Measurements from ENCODE around the gene MOBP.
"Not testable (repeated sequence)": the region's sequence is repeated elsewhere in the genome, so short reads cannot be mapped to it uniquely, and the experiment has no call there.

The MOBP gene

DNA sequence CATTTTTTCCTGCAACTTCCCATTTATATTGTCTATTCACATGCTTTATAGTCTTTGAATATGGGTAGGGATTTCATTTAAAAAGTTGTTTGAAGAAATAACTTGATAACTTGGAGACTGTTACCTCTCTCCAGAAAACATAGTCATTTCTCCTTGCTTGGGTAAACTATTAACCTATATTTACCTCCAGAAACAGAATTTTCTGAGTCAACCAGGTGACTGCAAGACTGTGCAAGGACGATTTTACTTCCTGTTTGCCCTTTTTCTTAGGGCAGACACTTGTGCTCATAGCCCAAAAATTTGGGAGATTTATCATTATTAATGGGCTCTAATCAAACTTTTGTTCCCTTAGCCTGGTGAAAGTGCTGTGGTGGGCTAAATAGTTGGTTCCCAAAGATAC, 14.3 kb upstream of the MOBP start:
- DNase-seq, result no peak

DNA sequence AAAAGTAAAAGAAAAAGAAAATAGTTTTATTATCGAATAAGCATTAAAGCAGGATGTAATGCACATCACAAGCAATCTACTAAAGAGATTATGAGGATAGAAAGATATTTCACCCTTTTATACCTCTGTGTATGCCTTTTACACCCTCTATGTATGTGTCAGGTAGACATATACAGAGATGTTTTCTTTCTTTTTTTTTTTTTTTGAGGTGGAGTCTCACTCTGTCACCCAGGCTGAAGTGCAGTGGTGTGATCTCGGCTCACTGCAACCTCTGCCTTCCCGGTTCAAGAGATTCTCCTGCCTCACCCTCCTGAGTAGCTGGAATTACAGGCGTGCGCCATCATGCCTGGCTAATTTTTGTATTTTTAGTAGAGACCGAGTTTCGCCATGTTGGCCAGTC, 13.6 kb upstream of the MOBP start:
- DNase-seq, result not testable (repeated sequence)

DNA sequence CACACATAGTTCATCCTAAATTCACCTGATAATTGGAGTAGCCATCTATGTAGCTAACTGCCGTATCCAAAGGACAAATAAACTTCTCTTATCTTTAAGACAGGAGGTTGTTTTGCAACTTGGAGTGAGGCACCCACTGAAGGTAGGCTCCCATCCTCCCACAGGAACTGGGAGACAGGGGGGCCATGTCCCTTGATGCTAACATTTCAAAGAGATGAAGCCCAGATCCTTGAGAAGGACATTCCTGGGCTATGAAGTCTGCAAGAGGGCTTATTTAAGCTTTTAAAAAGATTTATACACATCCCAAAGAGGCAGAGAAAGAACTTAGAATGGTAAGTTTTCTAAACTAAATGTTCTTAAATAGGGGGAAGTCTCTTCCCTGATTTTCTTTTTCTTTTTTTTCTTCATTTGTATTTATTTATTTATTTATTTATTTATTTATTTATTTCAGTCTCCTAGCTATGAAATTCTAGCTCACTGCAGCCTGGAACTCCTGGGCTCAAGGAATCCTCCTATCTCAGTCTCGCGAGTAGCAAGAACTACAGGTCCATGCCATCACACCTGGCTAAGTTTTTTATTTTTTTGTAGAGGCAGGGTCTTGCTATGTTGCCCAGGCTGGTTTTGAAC, 12.8 kb upstream of the MOBP start:
- DNase-seq, result no peak

DNA sequence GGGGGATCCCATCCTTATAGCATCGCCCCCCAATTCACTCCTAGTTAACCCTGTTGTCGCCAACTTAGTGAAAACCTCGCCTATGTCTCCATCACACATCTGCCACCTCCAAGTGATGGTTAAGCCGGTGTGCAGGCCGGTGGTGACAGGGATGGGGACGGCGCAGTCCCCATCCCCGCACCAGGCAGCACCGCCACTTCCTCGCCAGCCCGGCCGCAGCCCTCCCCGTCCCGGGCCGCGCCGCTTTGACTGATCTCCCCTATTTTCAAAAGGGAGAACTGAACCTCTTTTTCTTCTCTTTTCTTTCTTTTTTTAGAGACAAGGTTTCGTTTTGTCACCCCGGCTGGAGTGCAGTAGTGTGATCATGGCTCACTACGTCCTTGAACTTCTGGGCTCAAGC, 11.3 kb upstream of the MOBP start:
- DNase-seq, result no peak

DNA sequence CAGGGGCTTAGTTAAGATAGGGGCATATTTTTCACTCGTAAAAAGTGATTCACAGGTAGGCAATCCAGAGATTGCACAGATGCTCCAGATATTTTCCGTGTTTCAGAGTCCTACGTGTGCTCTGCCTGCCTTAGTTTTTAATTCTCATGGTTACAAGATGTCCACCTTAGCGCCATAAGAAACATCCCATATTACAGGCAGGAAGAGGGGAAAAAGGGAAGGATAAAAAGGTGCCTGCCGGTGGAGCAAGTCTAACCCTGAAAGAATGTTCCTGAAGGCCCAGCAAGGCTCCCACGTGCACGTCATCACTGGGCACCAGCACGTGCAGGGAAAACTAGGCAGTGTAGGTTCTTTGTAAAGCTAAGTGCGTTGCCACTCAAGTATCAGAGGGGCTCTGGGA, 10.1 kb upstream of the MOBP start:
- no peak for DNase-seq

DNA sequence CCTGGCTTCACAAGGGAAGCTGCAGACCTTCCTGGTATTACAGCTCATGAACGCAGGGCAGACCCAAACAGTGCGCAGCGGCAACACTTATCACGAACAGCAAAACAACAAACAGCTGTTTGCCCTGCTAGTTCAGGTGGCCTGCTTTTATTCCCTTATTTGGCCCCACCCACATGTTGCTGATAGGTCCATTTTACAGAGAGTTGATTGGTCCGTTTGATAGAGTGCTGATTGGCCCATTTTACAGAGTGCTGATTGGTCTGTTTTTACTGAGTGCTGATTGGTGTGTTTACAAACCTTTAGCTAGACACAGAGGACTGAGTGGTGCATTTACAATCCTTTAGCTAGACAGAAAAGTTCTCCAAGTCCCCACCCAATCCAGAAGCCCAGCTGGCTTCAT, 8.9 kb upstream of the MOBP start:
- DNase-seq, result not testable (repeated sequence)

DNA sequence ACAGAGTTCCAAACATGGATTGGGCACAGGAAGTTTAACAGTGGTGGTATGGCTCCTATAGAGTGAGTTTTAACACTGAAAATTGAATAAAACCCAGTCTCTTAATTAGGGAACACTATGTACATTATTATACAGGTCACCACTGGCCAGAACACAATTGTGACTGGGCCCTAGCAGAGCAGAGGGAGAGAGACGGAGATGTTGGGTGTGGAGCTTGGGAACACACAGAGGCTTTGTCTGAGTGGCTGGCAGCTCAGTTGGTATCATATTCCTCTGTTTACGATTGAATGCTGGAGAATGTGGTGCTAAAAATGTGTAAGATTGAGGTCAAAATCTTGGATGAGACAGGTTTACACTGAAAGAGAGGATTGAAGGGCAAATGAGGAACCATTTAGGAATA, 6.8 kb upstream of the MOBP start:
- DNase-seq, result no peak

DNA sequence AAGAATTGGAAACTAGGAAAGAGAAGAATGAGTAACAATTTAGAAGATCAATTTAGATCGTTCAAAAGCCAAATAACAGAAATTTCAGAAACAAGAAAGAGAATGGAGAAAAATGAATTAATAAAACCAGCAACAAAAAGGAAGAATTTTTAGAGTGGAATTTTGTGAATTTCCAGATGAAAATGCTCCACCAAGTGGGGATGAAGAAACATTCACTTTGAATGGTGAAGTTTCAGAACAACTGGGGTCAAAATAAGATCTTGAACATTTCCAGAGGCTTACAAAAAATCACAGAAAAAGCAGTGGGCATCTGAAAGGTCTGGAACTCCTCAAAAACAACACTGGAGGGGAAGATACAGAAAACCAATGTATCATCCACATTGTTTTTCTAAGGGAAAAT, 4.2 kb upstream of the MOBP start:
- DNase-seq, result no peak

DNA sequence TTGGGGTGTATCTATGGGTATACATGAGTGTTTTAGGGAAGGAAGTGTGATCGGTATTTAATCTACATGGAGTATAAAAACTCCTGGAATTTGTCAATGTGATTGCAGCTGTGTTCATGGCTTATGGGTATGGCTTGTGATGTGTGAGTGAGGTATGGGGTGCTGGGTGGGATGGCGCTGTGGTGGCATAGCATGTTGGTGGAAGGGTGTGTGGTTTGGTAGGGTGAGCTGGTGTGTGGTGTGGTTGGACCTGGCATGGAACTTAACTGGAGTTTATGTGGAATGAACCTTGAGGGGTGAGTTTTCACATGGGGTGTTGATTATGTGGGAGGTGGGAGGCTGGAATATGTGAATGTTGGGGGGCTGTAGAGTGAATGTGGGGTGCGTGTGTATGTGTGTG, 492 bp upstream of the MOBP start:
- DNase-seq, result no peak

DNA sequence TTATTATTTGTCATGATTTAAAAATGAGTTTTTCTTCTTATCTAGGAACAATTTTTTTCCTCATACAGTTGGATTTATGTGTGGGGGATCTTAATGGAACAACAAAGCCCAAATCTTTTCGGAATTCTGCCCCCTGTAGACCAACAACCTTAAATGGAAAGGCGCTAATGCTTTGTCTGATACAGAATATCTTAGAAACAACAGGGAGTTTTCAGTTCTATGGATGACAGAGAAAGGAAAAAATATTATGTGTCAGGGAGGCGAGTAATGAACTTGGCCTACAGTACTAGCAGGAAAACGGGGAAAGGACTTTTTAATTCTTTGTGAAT, 592 bp downstream of the MOBP start:
- no peak for DNase-seq

DNA sequence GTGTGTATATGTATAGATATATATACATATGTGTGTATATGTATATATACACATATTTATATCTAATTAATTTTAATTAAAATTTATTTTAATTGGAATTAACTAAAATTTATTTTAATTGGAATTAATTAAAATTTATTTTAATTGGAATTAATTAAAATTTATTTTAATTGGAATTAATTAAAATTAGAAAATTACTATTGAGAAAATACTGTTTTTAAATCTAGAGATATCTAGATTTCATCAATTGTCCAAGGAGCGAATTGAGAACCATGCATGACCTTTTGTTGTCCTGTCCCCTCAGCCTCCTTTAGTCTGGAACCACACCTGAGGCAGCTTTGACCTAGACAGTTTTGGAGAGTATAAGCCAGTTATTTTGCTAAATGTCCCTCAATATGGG, 1.8 kb downstream of the MOBP start:
- DNase-seq, result no peak

DNA sequence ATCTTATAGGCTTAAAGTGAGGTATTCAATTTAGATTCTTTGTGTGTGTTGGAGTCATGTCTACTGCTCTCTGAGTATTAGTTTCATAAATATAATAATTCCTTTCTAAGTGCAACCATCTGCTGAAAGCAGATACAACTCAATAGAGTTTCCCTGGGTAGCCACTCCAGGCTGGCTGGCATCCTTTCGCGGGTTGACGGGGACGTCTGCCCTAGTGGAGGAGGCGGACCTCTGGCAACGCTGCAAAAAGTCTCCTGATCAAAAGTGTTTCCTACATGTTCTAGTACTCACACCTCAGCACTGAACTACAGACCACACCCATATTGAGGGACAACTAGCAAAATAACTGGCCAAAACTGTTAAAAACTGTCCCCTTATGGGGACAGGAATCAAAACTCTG, 2.5 kb downstream of the MOBP start:
- DNase-seq, result no peak

DNA sequence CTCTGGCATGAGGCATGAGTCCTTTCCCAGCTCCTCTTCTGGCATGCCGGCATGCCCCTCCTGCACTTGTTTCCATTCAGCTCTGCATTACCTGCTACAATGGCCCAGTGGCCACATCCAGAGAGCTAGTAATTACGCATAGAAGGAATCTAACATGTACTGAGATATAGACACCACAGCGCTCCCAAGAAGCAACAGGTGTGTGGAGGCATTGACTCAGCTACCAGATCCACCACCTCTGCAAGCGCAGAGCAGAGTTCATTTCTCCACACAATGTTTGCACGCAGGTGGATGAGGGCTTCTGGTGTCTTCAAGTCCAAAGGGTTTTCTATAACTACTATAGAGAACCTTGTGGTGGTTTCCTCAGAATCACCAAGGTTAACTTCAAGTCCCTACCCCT, 4.2 kb downstream of the MOBP start:
- no peak for DNase-seq

DNA sequence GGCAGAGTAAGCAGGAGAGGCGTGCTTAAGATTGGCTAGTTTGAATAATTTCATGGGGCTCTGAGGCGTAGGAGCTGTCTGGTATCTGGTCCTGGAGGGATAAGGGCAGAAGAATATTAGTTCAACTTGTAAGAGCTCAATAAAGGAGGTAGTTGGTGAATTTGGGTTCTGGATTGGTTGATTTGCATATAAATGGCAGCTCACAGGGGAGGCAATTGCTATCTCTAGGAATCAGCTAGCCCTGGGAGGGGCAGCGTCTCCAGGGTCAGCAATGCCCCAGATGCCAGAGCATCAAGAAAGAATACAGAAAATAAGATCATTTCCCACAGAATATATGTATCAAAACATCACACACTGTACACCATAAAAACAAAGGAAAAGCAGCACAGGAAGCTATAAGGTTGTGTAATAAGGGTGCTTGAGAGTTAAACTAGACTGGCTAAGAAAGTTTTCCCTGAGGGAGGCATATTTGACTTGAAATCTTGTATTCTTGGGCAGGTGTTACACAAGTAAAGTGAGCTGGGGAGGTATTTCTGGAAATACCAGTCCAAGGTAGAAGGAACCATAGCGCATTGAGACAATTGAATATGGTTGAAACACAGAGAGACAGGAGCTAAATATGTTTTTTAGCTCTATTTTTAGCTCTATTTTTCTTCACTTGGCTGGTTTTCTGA, 6.1 kb downstream of the MOBP start:
- no peak for DNase-seq

DNA sequence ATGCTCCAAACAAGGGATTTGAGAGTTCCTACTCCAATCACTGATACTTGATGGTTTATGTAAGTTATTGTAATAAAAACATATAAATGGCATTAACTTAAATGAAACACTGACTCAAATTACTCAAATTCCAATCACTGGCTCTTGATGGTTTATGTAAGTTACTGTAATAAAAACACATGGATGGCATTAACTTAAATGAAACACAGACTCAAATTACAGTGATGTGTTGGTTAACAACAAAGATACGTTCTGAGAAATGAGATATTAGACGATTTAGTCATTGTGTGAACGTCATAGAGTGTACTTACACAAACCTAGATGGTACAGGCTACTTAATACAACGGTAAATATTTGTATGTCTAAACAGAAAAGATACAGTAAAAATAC, 6.6 kb downstream of the MOBP start:
- DNase-seq, result no peak

DNA sequence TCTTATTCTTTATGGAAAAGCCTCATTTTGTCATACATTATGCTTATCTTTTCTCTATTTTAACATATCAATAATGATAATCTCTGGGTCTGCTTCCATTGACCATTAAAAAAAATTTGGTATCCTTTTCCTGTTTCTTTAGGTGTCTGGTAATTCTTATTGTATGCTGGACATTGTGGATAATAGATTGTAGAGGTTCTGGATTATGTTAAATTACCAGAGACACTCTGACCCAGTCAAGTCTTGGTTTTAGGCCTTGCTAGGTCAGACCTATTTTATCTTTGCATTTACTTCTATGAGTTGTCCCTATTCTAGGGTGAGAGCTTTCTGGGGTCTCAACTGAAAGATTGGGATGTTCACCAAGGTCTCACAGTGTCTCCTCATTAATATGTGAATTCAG, 9.3 kb downstream of the MOBP start:
- no peak for DNase-seq

DNA sequence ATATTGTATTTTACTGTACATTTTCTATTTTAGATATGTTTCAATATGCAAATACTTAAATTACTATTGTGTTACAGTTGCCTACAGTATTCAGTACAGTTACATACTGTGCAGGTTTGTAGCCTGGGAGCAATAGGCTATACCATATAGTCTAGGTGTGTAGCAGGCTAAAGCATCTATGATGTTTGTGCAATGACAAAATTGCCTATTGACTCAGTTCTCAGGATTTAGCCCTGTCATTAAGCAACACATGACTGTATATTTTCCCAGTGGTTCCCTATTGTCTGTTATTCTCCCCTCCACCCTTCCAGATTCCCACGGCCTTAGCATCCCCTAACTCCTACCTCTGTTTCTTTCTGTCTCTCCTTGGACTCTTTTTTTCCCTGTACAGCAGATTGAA, 10.7 kb downstream of the MOBP start:
- no peak for DNase-seq

DNA sequence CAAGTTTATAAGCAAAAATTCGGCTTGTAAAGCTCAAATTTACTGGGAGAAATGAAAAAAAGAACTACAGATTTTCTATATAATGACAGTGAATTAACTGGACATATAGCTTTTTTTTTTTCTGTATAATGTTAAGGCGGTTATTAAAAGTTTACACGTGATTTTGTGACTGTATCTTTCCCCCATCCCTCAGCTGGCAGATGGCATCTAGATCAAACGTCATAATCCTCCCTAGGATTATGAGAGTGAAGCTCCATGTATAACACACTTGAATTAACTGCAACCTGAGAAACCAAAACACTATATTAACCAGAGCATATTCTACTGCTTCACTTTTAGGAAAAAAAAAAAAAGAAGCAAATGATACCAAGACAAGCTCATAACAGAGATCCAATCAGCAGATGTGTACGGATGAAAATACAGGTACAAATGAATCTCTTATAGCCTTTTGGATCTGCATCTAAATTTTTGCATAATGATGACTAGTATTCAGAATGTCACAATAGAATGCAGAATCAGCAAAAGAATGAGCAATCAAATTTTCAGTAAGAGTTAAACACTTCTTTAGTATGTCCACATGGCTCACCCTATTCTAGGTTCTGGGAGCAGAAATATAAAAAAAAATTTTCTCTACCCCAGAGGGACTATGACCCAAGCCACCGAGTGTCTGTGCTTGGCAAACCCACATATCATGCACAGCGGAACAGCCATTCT, 12.4 kb downstream of the MOBP start:
- DNase-seq, result no peak

DNA sequence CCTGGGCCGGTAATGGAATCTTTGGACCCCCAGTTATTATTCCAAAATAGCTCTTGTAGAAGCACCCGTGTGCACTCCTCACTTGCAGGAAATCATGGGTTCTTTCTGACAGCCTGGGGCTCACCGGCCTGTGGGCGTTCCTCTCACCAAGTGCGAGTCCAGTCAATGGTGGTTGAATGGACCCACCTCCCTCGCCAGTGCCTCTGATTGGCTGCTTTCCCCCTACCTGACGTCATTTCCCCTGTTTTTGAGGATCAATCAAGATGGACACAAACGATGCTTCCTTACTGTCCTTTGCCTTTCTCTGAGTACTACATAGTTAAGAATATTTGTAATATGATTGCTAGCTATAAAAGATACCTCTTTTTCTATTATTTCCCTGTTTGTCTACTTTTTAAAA, 18.1 kb downstream of the MOBP start:
- DNase-seq, result no peak

DNA sequence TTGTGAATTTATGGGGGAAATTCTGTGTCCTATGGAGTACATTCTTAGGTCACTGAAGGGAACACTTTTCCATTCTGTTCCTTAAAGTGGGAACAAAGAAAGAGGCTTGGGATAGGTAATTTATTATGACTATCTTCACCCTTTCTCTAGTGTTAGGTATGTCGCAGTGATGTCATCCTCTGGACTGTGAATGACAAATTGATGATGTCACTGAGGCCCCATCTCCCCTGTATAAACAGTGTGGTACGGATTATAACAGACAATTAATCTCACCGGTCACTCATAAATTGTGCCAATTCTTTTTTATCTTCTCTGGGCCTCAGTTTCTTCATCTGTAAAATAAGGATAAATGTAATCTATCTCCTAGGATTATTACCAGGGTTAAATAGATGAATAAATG, 23.5 kb downstream of the MOBP start:
- no peak for DNase-seq

DNA sequence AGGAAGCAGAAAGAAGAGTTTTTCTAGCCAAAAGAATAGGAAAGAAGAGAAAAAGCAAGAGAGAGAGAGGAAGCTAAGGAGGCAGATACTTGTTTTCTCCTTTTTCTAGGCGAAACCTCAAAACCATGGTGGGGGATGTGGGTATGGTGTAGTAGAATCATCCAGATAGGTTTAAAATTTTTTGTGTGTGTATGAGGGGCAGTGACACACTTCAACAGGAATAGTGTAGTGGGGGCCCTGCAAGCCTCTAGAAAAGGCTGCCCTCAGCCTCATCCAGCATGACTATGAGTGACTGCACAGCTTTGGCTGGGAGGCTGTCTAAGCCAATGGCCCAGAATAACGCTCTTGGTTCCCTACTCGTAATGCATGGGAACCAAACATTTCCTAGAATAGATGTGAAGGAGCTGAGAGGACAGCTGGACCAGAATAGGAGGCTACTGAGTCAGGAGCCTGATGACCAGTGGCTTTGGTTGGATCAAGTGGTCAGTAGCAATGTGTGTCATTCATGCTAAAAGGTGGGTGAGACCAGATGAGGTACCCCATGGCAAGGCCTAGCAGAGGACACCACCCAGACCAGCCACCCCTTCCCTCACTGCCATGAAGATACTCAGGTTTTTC, 24.4 kb downstream of the MOBP start:
- DNase-seq, result no peak

DNA sequence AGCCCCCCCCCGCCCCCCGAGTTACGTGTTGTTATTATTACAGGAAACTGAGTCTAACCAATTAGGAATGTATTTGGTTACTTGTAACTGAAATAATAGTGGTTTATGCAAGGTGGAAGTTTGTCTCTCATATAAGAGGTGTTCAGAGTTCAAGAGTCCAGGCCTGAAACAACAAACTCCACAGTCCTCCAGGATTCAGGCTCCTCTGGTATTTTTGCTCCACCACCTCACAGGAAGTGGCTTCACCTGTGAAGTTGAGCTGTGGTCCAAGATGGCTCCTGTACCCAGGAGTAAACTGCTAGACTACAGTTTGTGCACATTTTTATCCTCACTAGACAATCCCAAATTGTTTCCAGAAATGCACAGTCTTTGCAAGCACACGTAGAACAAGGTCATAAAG, 27.3 kb downstream of the MOBP start:
- DNase-seq, result no peak

DNA sequence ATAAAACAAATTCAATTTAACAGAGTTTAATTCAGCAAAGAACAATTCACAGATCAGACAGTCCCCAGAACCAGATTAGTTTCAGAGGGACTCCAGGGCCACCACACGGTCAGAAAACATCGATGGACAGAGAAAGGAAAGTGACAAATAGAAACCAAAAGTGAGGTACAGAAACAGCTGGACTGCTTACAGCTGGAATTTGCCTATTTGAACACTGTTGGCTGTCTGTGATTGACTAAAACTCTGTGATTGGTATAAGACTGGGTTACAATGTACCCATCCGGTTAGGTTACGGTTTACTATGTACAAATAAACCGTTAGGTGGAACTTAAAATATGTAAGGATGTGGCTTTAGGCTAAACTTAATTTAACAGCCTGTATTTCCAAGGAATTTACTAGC, 30.3 kb downstream of the MOBP start:
- no peak for DNase-seq

DNA sequence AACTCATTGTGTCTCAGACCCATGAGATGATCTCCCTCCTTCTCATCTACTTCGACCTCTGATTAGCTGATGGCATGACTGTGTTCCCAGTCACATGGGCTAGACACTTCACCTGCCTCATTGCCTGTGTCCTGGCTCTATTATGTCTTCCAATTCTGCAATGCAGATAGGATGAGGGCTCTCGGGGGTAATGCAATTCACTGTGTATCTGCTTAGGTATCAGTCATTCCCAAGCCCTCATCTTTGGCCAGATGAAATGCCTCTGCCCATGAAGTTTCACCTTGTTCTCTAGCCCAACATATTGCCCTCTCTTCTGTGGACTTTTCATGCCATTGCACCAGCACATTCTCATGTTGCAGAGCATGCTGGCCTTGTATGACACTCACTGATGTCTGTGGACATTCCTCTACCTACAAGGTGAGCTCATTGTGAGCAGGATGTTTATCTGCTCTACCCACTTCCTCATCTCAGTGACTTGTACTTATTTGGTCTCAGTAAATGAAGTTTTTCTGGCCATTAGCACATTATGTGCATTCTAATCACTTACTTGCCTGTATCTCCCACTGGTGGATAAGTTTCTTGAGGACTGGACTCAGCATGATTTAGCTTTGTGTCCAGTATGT, 32.3 kb downstream of the MOBP start:
- DNase-seq, result no peak
